ENCODE data around the gene PRDM1.
"Not testable (repeated sequence)": the region's sequence is repeated elsewhere in the genome, so short reads cannot be mapped to it uniquely, and the experiment has no call there.

The PRDM1 gene

GRCh38 chr6:106142876-106143431 lies 56.8 kb downstream of the PRDM1 start:
- Histone ChIP-seq H3K9ac (ENCODE audit: insufficient read length, low read depth) (no peak overlapping the region), H3K9me3 (ENCODE audit: insufficient read depth, low read length) (no peaks in the 10 kb centered on the region), H3K4me1 (ENCODE audit: insufficient read depth, insufficient read length) (peaks cover 2% of the 10 kb centered on the region), H3K27me3 (ENCODE audit: insufficient read depth, insufficient read length) (no peaks in the 10 kb centered on the region), H3K36me3 (ENCODE audit: insufficient read depth, insufficient read length, low read length) (no peaks in the 10 kb centered on the region), H3K4me3 (ENCODE audit: insufficient read length, low read depth) (no peak overlapping the region)
- TF ChIP-seq ZNF274 (IDR thresholded peaks at IDR 0.05; ENCODE audit: low read depth, low read length), result no peak
- no peak for DNase-seq (ENCODE audit: low read depth, low spot score)

DNA sequence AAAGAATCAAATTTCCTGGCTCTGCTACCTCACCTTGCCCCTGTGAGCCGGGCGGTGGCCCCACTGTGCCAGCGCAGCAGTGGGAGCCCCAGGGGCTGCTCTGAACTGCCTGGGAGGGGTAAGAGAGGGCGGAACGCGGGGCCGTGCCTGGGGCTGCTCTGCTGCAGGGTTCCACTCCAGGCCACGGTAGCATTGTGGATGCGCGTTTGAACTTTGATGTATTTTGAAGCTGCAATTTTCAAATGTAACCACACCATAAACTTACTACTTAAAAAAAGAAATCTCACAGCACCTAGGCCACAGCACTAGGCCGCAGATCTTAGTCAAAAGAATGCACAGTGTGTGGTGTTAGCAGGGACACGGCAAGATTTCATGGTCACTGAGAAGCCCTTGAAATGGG lies 57.5 kb downstream of the PRDM1 start:
- Histone ChIP-seq H3K4me3 (ENCODE audit: insufficient read length, low read depth) (no peak overlapping the region), H3K27me3 (ENCODE audit: insufficient read depth, insufficient read length) (no peaks in the 10 kb centered on the region), H3K9ac (ENCODE audit: insufficient read length, low read depth) (no peak overlapping the region), H3K9me3 (ENCODE audit: insufficient read depth, low read length) (no peaks in the 10 kb centered on the region), H3K36me3 (ENCODE audit: insufficient read depth, insufficient read length, low read length) (no peaks in the 10 kb centered on the region), H3K4me1 (ENCODE audit: insufficient read depth, insufficient read length) (peaks cover 2% of the 10 kb centered on the region)
- TF ChIP-seq YY1 (IDR thresholded peaks at IDR 0.05; ENCODE audit: insufficient read depth, insufficient read length) (no peak), SUZ12 (IDR thresholded peaks at IDR 0.05; ENCODE audit: extremely low read depth, insufficient read depth, insufficient read length) (no peak), ZNF274 (IDR thresholded peaks at IDR 0.05; ENCODE audit: low read depth, low read length) (no peak)
- DNase-seq (ENCODE audit: low read depth, low spot score), result no peak

DNA sequence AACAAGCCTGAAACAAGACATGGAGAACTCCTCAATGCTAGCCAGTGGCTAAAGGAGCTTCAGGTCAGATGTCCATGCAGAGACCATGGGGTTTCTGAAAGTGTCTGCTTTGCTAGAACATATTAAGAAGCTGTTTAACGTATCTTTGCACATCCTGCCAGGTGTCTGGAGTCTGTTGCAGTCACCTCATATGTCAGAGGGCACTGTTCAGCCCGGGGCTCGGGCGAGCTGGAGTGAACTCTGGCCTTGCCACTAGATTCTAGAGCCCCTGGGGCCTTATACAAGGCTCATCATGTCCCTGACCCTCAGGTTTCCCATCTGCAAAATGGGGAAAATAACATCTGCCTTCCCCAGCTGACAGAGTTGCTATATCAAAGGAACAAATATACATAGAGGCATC lies 59.0 kb downstream of the PRDM1 start:
- H3K4me3 ChIP-seq (ENCODE audit: insufficient read length, low read depth), result no peak overlapping the region
- no peak for TF ChIP-seq YY1 (IDR thresholded peaks at IDR 0.05; ENCODE audit: insufficient read depth, insufficient read length)
- TF ChIP-seq ZNF274 (IDR thresholded peaks at IDR 0.05; ENCODE audit: low read depth, low read length), result no peak
- TF ChIP-seq SUZ12 (IDR thresholded peaks at IDR 0.05; ENCODE audit: extremely low read depth, insufficient read depth, insufficient read length), result no peak
- H3K27me3 ChIP-seq (ENCODE audit: insufficient read depth, insufficient read length), result no peaks in the 10 kb centered on the region
- DNase-seq (ENCODE audit: low read depth, low spot score), result no peak
- H3K36me3 ChIP-seq (ENCODE audit: insufficient read depth, insufficient read length, low read length), result no peaks in the 10 kb centered on the region
- H3K9ac ChIP-seq (ENCODE audit: insufficient read length, low read depth), result no peak overlapping the region
- peaks cover 2% of the 10 kb centered on the region for H3K4me1 ChIP-seq (ENCODE audit: insufficient read depth, insufficient read length)
- no peaks in the 10 kb centered on the region for H3K9me3 ChIP-seq (ENCODE audit: insufficient read depth, low read length)

DNA sequence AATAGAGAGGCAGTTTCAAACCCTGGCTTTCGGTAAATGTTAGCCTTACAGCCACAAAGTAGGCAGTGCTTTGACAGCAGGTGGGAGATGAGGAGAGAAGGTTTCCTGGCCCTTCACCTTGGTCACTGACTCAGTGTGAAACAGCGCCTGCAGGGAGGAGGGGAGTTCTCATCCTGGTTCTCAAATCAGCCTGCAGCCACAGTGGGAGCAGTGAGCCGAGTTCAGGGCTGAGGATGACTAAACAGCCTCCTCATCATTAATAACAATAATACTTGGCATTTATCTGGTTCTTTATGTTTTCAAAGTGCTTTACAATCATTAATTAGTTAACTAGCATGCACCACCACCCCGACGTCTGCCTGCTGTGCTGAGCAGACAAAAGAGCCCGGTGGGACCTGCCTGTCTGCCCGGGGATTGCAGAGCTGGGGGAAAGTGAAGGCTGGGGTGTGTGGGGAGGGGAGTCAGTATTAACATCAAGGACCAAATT lies 59.6 kb downstream of the PRDM1 start:
- no peak overlapping the region for H3K4me3 ChIP-seq (ENCODE audit: insufficient read length, low read depth)
- H3K36me3 ChIP-seq (ENCODE audit: insufficient read depth, insufficient read length, low read length), result no peaks in the 10 kb centered on the region
- H3K4me1 ChIP-seq (ENCODE audit: insufficient read depth, insufficient read length), result peaks cover 2% of the 10 kb centered on the region
- no peaks in the 10 kb centered on the region for H3K9me3 ChIP-seq (ENCODE audit: insufficient read depth, low read length)
- TF ChIP-seq YY1 (IDR thresholded peaks at IDR 0.05; ENCODE audit: insufficient read depth, insufficient read length) (no peak), SUZ12 (IDR thresholded peaks at IDR 0.05; ENCODE audit: extremely low read depth, insufficient read depth, insufficient read length) (no peak), ZNF274 (IDR thresholded peaks at IDR 0.05; ENCODE audit: low read depth, low read length) (no peak)
- DNase-seq (ENCODE audit: low read depth, low spot score), result no peak
- H3K27me3 ChIP-seq (ENCODE audit: insufficient read depth, insufficient read length), result no peaks in the 10 kb centered on the region
- H3K9ac ChIP-seq (ENCODE audit: insufficient read length, low read depth), result peak overlapping the region; percentile 18

GRCh38 chr6:106146852-106147351 lies 60.8 kb downstream of the PRDM1 start:
- Histone ChIP-seq H3K4me1 (ENCODE audit: insufficient read depth, insufficient read length) (peaks cover 2% of the 10 kb centered on the region), H3K27me3 (ENCODE audit: insufficient read depth, insufficient read length) (no peaks in the 10 kb centered on the region), H3K4me3 (ENCODE audit: insufficient read length, low read depth) (no peak overlapping the region), H3K36me3 (ENCODE audit: insufficient read depth, insufficient read length, low read length) (no peaks in the 10 kb centered on the region), H3K9me3 (ENCODE audit: insufficient read depth, low read length) (no peaks in the 10 kb centered on the region), H3K9ac (ENCODE audit: insufficient read length, low read depth) (no peak overlapping the region)
- no peak for DNase-seq (ENCODE audit: low read depth, low spot score)
- TF ChIP-seq ZNF274 (IDR thresholded peaks at IDR 0.05; ENCODE audit: low read depth, low read length), result no peak
- TF ChIP-seq SUZ12 (IDR thresholded peaks at IDR 0.05; ENCODE audit: extremely low read depth, insufficient read depth, insufficient read length), result no peak
- no peak for TF ChIP-seq YY1 (IDR thresholded peaks at IDR 0.05; ENCODE audit: insufficient read depth, insufficient read length)

GRCh38 chr6:106147476-106147875 lies 61.3 kb downstream of the PRDM1 start:
- Histone ChIP-seq H3K36me3 (ENCODE audit: insufficient read depth, insufficient read length, low read length) (no peaks in the 10 kb centered on the region), H3K4me3 (ENCODE audit: insufficient read length, low read depth) (no peak overlapping the region), H3K27me3 (ENCODE audit: insufficient read depth, insufficient read length) (no peaks in the 10 kb centered on the region), H3K4me1 (ENCODE audit: insufficient read depth, insufficient read length) (peaks cover 2% of the 10 kb centered on the region), H3K9ac (ENCODE audit: insufficient read length, low read depth) (no peak overlapping the region), H3K9me3 (ENCODE audit: insufficient read depth, low read length) (no peaks in the 10 kb centered on the region)
- DNase-seq (ENCODE audit: low read depth, low spot score), result no peak
- TF ChIP-seq ZNF274 (IDR thresholded peaks at IDR 0.05; ENCODE audit: low read depth, low read length), result no peak
- no peak for TF ChIP-seq YY1 (IDR thresholded peaks at IDR 0.05; ENCODE audit: insufficient read depth, insufficient read length)
- no peak for TF ChIP-seq SUZ12 (IDR thresholded peaks at IDR 0.05; ENCODE audit: extremely low read depth, insufficient read depth, insufficient read length)

- Histone ChIP-seq H3K4me3 (ENCODE audit: insufficient read length, low read depth) (no peak overlapping the region), H3K36me3 (ENCODE audit: insufficient read depth, insufficient read length, low read length) (no peaks in the 10 kb centered on the region), H3K27me3 (ENCODE audit: insufficient read depth, insufficient read length) (no peaks in the 10 kb centered on the region), H3K9ac (ENCODE audit: insufficient read length, low read depth) (no peak overlapping the region), H3K4me1 (ENCODE audit: insufficient read depth, insufficient read length) (peaks cover 2% of the 10 kb centered on the region), H3K9me3 (ENCODE audit: insufficient read depth, low read length) (no peaks in the 10 kb centered on the region)
- no peak for DNase-seq (ENCODE audit: low read depth, low spot score)
- TF ChIP-seq SUZ12 (IDR thresholded peaks at IDR 0.05; ENCODE audit: extremely low read depth, insufficient read depth, insufficient read length) (no peak), YY1 (IDR thresholded peaks at IDR 0.05; ENCODE audit: insufficient read depth, insufficient read length) (no peak), ZNF274 (IDR thresholded peaks at IDR 0.05; ENCODE audit: low read depth, low read length) (no peak)
Measured at GRCh38 chr6:106149472-106150069, 63.4 kb downstream of the PRDM1 start.

DNA sequence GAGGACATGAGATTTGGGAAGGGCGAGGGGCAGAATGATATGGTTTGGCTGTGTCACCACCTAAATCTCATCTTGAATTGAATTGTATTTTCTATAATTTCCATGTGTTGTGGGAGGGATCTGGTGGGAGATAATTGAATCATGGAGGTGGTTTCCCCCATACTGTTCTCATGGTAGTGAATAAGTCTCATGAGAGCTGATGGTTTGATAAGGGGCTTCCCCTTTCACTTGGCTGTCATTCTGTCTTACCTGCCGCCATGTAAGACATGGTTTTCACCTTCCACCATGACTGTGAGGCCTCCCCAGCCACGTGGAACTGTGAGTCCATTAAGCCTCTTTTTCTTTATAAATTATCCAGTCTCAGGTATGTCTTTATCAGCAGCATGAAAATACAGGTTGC lies 66.3 kb downstream of the PRDM1 start:
- H3K36me3 ChIP-seq (ENCODE audit: insufficient read depth, insufficient read length, low read length); H3K9ac ChIP-seq (ENCODE audit: insufficient read length, low read depth); H3K9me3 ChIP-seq (ENCODE audit: insufficient read depth, low read length); H3K4me3 ChIP-seq (ENCODE audit: insufficient read length, low read depth); H3K27me3 ChIP-seq (ENCODE audit: insufficient read depth, insufficient read length); DNase-seq (ENCODE audit: low read depth, low spot score); H3K4me1 ChIP-seq (ENCODE audit: insufficient read depth, insufficient read length): not testable (repeated sequence)

All from NT2/D1 (cell line).